ENCODE results near the gene IDH2. TPM values are rescaled to one million over a fixed set of nuclear protein-coding genes. Genes with fewer than 3 reads are reported as not detected.

The IDH2 gene
- total and polyA plus RNA-seq, 2 donors from 2014 or later, result 87.0 to 545 TPM

GRCh38 chr15:90064911-90065681 lies 37.2 kb downstream of the IDH2 start:
- H3K36me3 ChIP-seq (ENCODE audit: control insufficient read depth in 2 of 3, insufficient read depth in 3 of 3, low read length in 3 of 3), result peaks cover 3% of the 10 kb centered on the region in 3 donors
- no peak overlapping the region for H3K9ac ChIP-seq (ENCODE audit: low read length in 3 of 3)
- H3K4me3 ChIP-seq (ENCODE audit: low read length in 3 of 3), result no peak overlapping the region
- FAIRE-seq (no peak), DNase-seq (peak in 4 of 5 donors; percentile 50 to 85 (median 64))
- peak overlapping the region; percentile 71 to 90 for H3K27ac ChIP-seq (ENCODE audit: low read depth in 2 of 2, low read length in 2 of 2)
- no peak for TF ChIP-seq CTCF (IDR thresholded peaks at IDR 0.05; ENCODE audit: borderline replicate concordance, extremely low read depth, insufficient read depth)
- H3K9me3 ChIP-seq (ENCODE audit: control insufficient read depth in 2 of 3, insufficient read depth in 1 of 3, low read length in 3 of 3), result no peaks in the 10 kb centered on the region
- no peaks in the 10 kb centered on the region for H3K27me3 ChIP-seq (ENCODE audit: control insufficient read depth, insufficient read depth, low read length)
- H3K4me1 ChIP-seq (ENCODE audit: control insufficient read depth in 2 of 3, insufficient read depth in 2 of 3, low read depth in 1 of 3, low read length in 3 of 3), result peaks cover 0 to 39% (median 12%) of the 10 kb centered on the region in 3 donors
- intact Hi-C loops (cut with DNase I), result loop anchor here (10.0 kb wide), 1 partner anchor 160 kb away; no protein-coding TSS in a partner anchor

GRCh38 chr15:90063770-90064247 lies 38.5 kb downstream of the IDH2 start:
- intact Hi-C loops (cut with DNase I), result loop anchor here (10.0 kb wide), 1 partner anchor 159 kb away; no protein-coding TSS in a partner anchor
- Histone ChIP-seq H3K4me3 (ENCODE audit: low read length in 3 of 3) (no peak overlapping the region), H3K27me3 (ENCODE audit: control insufficient read depth, insufficient read depth, low read length) (no peaks in the 10 kb centered on the region), H3K9ac (ENCODE audit: low read length in 3 of 3) (no peak overlapping the region), H3K9me3 (ENCODE audit: control insufficient read depth in 2 of 3, insufficient read depth in 1 of 3, low read length in 3 of 3) (no peaks in the 10 kb centered on the region), H3K36me3 (ENCODE audit: control insufficient read depth in 2 of 3, insufficient read depth in 3 of 3, low read length in 3 of 3) (peaks cover 3% of the 10 kb centered on the region in 3 donors), H3K4me1 (ENCODE audit: control insufficient read depth in 2 of 3, insufficient read depth in 2 of 3, low read depth in 1 of 3, low read length in 3 of 3) (peaks cover 0 to 44% (median 12%) of the 10 kb centered on the region in 3 donors), H3K27ac (ENCODE audit: low read depth in 2 of 2, low read length in 2 of 2) (peak overlapping the region in 1 of 2 donors; percentile 62)
- TF ChIP-seq CTCF (IDR thresholded peaks at IDR 0.05; ENCODE audit: borderline replicate concordance, extremely low read depth, insufficient read depth), result no peak
- FAIRE-seq (no peak), DNase-seq (peak in 1 of 5 donors; percentile 33)

- Histone ChIP-seq H3K4me1 (ENCODE audit: control insufficient read depth in 2 of 3, insufficient read depth in 2 of 3, low read depth in 1 of 3, low read length in 3 of 3) (peaks cover 0 to 44% (median 12%) of the 10 kb centered on the region in 3 donors), H3K4me3 (ENCODE audit: low read length in 3 of 3) (no peak overlapping the region), H3K36me3 (ENCODE audit: control insufficient read depth in 2 of 3, insufficient read depth in 3 of 3, low read length in 3 of 3) (peaks cover 0 to 3% (median under 1%) of the 10 kb centered on the region in 3 donors), H3K27me3 (ENCODE audit: control insufficient read depth, insufficient read depth, low read length) (no peaks in the 10 kb centered on the region), H3K9me3 (ENCODE audit: control insufficient read depth in 2 of 3, insufficient read depth in 1 of 3, low read length in 3 of 3) (no peaks in the 10 kb centered on the region), H3K9ac (ENCODE audit: low read length in 3 of 3) (no peak overlapping the region), H3K27ac (ENCODE audit: low read depth in 2 of 2, low read length in 2 of 2) (peak overlapping the region; percentile 43 to 51)
- FAIRE-seq (no peak), DNase-seq (peak; percentile 37 to 77 (median 46))
- intact Hi-C loops (cut with DNase I), result loop anchor here (10.0 kb wide), 1 partner anchor 158 kb away; no protein-coding TSS in a partner anchor
- no peak for TF ChIP-seq CTCF (IDR thresholded peaks at IDR 0.05; ENCODE audit: borderline replicate concordance, extremely low read depth, insufficient read depth)
Measured at GRCh38 chr15:90062973-90063769, 39.1 kb downstream of the IDH2 start.

All from kidney (tissue), 14 donors.